Chondrocyte (in vitro differentiated cells): ENCODE results near the gene NR1D2. TPM values are rescaled to one million over a fixed set of nuclear protein-coding genes. Genes with fewer than 3 reads are reported as not detected.
A peak's percentile ranks its signal among the peaks of the same experiment; 100 is the strongest.

ENCODE experiments used
- DNase-seq: peaks from one replicate; pipeline ENCODE4 v3.0.0; 2021; ENCODE audit warnings: mixed read lengths, low spot score
- H3K27ac Mint-ChIP-seq: one replicate; pipeline ENCODE4 v1.8.0; 2021; ENCODE audit warnings: mild to moderate bottlenecking, moderate library complexity, mixed read lengths; ENCODE audit not compliant: unreplicated experiment
- H3K27me3 Mint-ChIP-seq: 2 replicates; pipeline ENCODE4 v1.8.0; 2021; ENCODE audit warnings: low read depth, mixed read lengths
- H3K36me3 Mint-ChIP-seq: 2 replicates; pipeline ENCODE4 v1.8.0; 2021; ENCODE audit warnings: low read depth, mixed read lengths
- H3K4me1 Mint-ChIP-seq: 2 replicates; pipeline ENCODE4 v1.8.0; 2021; ENCODE audit warnings: low read depth, mild to moderate bottlenecking, mixed read lengths
- H3K4me3 Mint-ChIP-seq: one replicate; pipeline ENCODE4 v1.8.0; 2021; ENCODE audit warnings: mild to moderate bottlenecking, moderate library complexity, mixed read lengths; ENCODE audit not compliant: unreplicated experiment
- H3K9me3 Mint-ChIP-seq: 2 replicates; pipeline ENCODE4 v1.8.0; 2021; ENCODE audit warnings: low read depth, mixed read lengths
- CTCF ChIP-seq: fragments of 200-600 bp; sonication (generic); IDR thresholded peaks from 2 replicates; pipeline ENCODE4 v1.5.0; 2021; ENCODE audit warnings: antibody characterized with exemption, mild to moderate bottlenecking, moderate library complexity
- total RNA-seq: library from RNA; stranded (reverse); gene quantifications from 3 replicates; pipeline ENCODE4 v1.2.1, GENCODE V29; 2021

The NR1D2 gene
- total RNA-seq, 1 donor from 2014 or later, result 19.6 TPM

- Mint-ChIP-seq H3K4me1 (peaks cover 8% of the 10 kb centered on the region), H3K27ac (no peak overlapping the region), H3K36me3 (no peaks in the 10 kb centered on the region)
Measured at GRCh38 chr3:23940775-23941174, 4.3 kb upstream of the NR1D2 start.

DNA sequence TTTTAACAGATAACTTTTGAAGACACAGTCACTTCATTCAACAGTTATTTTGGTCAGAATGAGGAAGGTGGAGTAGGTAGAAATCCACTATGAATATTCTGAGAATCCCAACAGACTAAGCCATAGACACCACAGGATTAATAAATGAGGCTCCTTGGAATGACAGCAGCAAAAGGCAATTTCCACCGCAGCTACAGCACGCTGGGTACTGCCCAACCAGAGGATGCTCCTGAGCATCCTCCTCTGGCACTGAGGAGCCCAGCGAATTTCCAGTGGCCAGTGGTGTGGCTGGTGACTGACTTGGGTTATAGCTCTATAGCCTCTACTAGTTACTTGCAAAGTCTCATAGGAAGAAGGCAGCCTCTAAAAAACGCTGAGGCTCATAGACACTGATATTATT, 3.6 kb upstream of the NR1D2 start:
- no peak for TF ChIP-seq CTCF
- H3K9me3 Mint-ChIP-seq, result no peaks in the 10 kb centered on the region
- no peaks in the 10 kb centered on the region for H3K36me3 Mint-ChIP-seq
- no peaks in the 10 kb centered on the region for H3K27me3 Mint-ChIP-seq
- H3K4me1 Mint-ChIP-seq, result peaks cover 11% of the 10 kb centered on the region
- DNase-seq, result no peak
- no peak overlapping the region for H3K27ac Mint-ChIP-seq
- no peak overlapping the region for H3K4me3 Mint-ChIP-seq

More at GRCh38 chr3:23940775-23941174, 4.3 kb upstream of the NR1D2 start:
- Mint-ChIP-seq H3K9me3 (no peaks in the 10 kb centered on the region), H3K27me3 (no peaks in the 10 kb centered on the region), H3K4me3 (no peak overlapping the region)
- DNase-seq, result no peak
- no peak for TF ChIP-seq CTCF

DNA sequence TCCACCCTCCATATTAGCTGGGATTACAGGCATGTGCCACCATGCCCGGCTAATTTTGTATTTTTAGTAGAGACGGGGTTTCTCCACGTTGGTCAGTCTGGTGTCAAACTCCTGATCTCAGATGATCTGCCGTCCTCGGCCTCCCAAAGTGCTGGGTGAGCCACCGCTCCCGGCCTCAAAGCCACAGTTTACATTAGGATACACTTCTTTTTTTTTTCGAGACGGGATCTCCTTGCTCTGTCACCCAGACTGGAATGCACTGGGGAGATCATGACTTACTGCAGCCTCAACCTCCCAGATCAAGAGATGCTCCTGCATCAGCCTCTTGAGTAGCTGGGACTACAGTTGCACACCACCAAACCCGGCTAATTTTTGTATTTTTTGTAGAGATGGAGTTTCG, 2.5 kb upstream of the NR1D2 start:
- H3K4me3 Mint-ChIP-seq, result no peak overlapping the region

GRCh38 chr3:23944007-23944783, 891 bp upstream of the NR1D2 start:
- peak overlapping the region; percentile 82 for H3K27ac Mint-ChIP-seq
- DNase-seq, result no peak
- peak overlapping the region; percentile 76 for H3K4me3 Mint-ChIP-seq
- TF ChIP-seq CTCF, result no peak
- H3K36me3 Mint-ChIP-seq, result no peaks in the 10 kb centered on the region
- H3K4me1 Mint-ChIP-seq, result peaks cover 29% of the 10 kb centered on the region
- no peaks in the 10 kb centered on the region for H3K27me3 Mint-ChIP-seq
- no peaks in the 10 kb centered on the region for H3K9me3 Mint-ChIP-seq

More for the DNA sequence above, 2.5 kb upstream of the NR1D2 start:
- DNase-seq, result no peak
- no peaks in the 10 kb centered on the region for H3K36me3 Mint-ChIP-seq
- no peaks in the 10 kb centered on the region for H3K9me3 Mint-ChIP-seq
- H3K4me1 Mint-ChIP-seq, result peaks cover 21% of the 10 kb centered on the region
- no peaks in the 10 kb centered on the region for H3K27me3 Mint-ChIP-seq
- no peak for TF ChIP-seq CTCF
- no peak overlapping the region for H3K27ac Mint-ChIP-seq

DNA sequence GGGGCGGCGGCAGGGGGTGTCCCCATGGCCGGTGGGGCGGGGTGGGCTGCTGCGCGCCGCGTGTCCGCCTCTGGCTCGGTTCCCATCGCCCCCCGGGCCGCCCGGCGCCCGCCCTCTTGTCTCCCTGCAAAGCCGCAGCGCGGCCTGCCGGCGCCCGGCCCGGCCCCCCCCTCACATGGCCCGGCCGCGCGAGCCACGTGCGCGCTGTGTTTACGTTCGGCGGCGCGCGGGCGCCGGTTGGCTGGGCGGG, 502 bp downstream of the NR1D2 start:
- H3K36me3 Mint-ChIP-seq, result no peaks in the 10 kb centered on the region
- peaks cover 43% of the 10 kb centered on the region for H3K4me1 Mint-ChIP-seq
- no peak for DNase-seq
- no peaks in the 10 kb centered on the region for H3K9me3 Mint-ChIP-seq
- H3K27me3 Mint-ChIP-seq, result no peaks in the 10 kb centered on the region
- no peak overlapping the region for H3K4me3 Mint-ChIP-seq
- TF ChIP-seq CTCF, result no peak
- H3K27ac Mint-ChIP-seq, result no peak overlapping the region
